ENCODE data around the gene ZNF521. TPM values are rescaled to one million over a fixed set of nuclear protein-coding genes. Genes with fewer than 3 reads are reported as not detected.

ZNF521 gene
- total RNA-seq, 4 donors from 2014 or later, result 4.7 to 15.4 (median 7.7) TPM

DNA sequence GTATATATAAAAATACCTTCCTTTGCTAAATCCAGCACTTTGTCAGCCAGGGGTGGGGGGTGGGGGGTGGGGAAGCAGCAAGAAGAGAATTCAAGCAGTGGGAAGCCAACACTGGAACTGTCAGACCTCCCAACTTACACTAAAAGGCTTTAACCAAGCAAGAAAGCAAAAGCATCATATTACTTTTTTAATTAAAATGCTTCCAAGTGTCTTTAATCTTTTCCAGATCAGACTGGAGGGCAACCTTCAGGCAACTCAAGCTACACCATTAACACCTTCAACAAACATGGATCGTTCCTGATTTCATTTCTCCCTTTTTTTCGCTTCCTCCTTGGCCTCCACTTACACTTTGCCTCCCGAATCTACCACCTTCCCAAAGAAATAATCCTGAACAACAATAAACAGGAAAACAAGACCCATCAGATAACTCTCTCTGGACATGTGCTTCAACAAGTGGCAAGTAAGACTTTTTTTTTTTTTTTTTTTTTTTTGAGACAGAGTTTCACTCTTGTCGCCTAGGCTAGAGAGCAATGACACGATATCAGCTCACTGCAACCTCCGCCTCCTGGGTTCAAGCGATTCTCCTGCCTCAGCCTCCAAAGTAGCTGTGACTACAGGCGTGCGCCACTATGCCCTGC, 35.5 kb downstream of the ZNF521 start:
- WGBS, 2 donors, result 83 to 90% methylated on average over 9 of the region's 9 CpGs
- no peak for TF ChIP-seq POLR2A (IDR thresholded peaks at IDR 0.05)
- TF ChIP-seq CTCF (IDR thresholded peaks at IDR 0.05), result no peak
- intact Hi-C loops (cut with DNase I; ENCODE audit: low total_unique reads), result no loop called here
- no peak for DNase-seq (ENCODE audit: low spot score in 2 of 2)
- H3K4me3 ChIP-seq (ENCODE audit: low read depth, poor library complexity, severe bottlenecking), result no peak overlapping the region

DNA sequence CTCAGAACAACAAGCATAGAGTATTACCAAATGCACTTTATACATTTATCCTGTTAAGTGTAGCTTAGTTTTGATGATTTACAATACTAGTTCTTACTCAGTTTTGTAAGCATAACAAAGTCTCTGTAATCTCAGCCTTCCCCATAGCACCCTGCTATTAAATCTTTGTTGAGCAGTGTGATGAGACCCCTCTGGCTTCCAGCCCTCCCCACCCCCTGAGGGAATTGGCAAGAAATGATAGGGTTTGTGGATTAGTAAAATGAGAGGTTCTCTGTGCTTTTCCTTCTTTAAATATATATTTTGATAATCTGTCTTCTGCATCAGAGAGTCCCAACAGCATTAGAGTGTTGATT, 37.2 kb downstream of the ZNF521 start:
- no peak overlapping the region for H3K4me3 ChIP-seq (ENCODE audit: low read depth, poor library complexity, severe bottlenecking)
- TF ChIP-seq POLR2A (IDR thresholded peaks at IDR 0.05) (no peak), CTCF (IDR thresholded peaks at IDR 0.05) (no peak)
- intact Hi-C loops (cut with DNase I; ENCODE audit: low total_unique reads), result no loop called here
- no peak for DNase-seq (ENCODE audit: low spot score in 2 of 2)

DNA sequence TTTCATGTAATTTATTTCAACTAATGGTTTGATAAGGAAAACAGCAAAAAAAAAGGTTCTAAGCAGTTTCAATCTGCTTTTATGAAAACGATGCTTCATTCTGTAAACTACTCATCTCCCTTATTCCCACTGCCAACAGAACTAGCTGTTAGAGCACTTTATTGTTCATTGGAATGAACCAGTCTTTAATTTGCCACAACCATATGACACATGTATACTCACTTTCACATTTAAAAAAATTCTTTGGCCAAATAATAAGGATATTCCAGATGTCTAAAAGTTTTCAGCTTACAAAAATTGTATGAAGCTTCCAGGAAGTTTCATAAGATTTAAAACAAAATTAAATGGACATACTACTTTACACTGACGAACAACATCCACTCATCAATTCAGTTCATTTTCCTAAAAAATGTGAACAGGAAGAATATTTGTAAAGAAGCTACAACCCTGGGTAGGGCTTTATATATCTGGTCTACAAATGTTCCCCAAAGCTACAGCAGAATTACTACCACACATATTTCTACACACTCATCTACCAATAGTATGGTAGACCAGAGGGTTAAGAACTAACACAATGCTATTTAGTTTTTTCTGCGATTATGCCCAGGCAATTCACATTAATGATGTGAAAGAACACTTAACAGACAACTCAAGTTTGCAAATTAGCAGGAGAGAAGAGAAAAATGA, 37.7 kb downstream of the ZNF521 start:
- intact Hi-C loops (cut with DNase I; ENCODE audit: low total_unique reads), result no loop called here
- no peak for DNase-seq (ENCODE audit: low spot score in 2 of 2)
- TF ChIP-seq CTCF (IDR thresholded peaks at IDR 0.05), result no peak
- TF ChIP-seq POLR2A (IDR thresholded peaks at IDR 0.05), result no peak
- no peak overlapping the region for H3K4me3 ChIP-seq (ENCODE audit: low read depth, poor library complexity, severe bottlenecking)
- WGBS, 2 donors, result 49 to 54% methylated on average over 3 of the region's 3 CpGs

DNA sequence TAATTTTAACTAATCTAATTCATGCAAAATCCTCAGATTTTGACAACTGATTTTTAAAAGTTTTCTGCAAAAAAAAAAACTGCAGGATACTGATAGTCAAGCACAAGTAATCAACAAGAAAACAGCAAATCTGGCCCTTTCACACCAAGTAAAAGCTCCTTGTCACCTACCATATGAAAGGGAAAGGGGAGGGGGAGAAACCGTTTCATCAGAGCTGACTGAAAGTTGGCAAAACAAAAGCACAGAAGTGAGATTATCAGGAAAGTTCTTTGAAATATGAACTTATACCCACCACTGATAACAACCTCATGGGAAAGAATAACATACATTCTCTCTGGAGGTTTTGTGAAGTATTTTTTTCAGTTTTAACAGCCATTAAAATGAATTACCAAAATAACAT, 38.7 kb downstream of the ZNF521 start:
- intact Hi-C loops (cut with DNase I; ENCODE audit: low total_unique reads), result no loop called here
- WGBS, 2 donors, result 0 to 46% methylated on average over 1 of the region's 1 CpG
- TF ChIP-seq CTCF (IDR thresholded peaks at IDR 0.05) (no peak), POLR2A (IDR thresholded peaks at IDR 0.05) (no peak)

DNA sequence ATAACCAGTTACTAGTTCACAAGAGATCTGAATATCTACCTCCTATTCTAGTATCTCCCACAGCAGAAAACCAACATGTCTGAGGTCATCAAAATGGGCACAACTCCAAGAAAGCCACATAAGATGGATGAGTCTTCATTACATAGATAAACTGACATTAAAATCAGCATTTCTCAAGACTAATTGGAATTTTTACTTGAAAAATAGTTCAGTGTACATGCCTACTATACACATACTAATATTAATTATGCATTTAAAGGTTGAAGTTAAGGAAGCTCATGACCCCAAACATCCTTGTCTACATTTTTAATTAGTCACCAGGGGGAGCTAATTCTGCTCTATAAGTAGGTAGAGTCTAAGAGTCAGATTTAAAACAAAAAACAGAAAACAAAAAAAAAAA, 41.9 kb downstream of the ZNF521 start:
- intact Hi-C loops (cut with DNase I; ENCODE audit: low total_unique reads), result no loop called here
- TF ChIP-seq POLR2A (IDR thresholded peaks at IDR 0.05) (no peak), CTCF (IDR thresholded peaks at IDR 0.05) (no peak)
- no peak for DNase-seq (ENCODE audit: low spot score in 2 of 2)

More for the DNA sequence above, 38.7 kb downstream of the ZNF521 start:
- no peak overlapping the region for H3K4me3 ChIP-seq (ENCODE audit: low read depth, poor library complexity, severe bottlenecking)
- no peak for DNase-seq (ENCODE audit: low spot score in 2 of 2)

GRCh38 chr18:25308381-25308780, 43.6 kb downstream of the ZNF521 start:
- H3K4me3 ChIP-seq (ENCODE audit: low read depth, poor library complexity, severe bottlenecking), result no peak overlapping the region
- intact Hi-C loops (cut with DNase I; ENCODE audit: low total_unique reads), result no loop called here
- no peak for DNase-seq (ENCODE audit: low spot score in 2 of 2)
- TF ChIP-seq CTCF (IDR thresholded peaks at IDR 0.05) (no peak), POLR2A (IDR thresholded peaks at IDR 0.05) (no peak)
- whole genome bisulfite sequencing, 2 donors, result 91 to 94% methylated on average over 3 of the region's 3 CpGs

More for the DNA sequence above, 41.9 kb downstream of the ZNF521 start:
- no peak overlapping the region for H3K4me3 ChIP-seq (ENCODE audit: low read depth, poor library complexity, severe bottlenecking)
